Naive thymus-derived CD8-positive, alpha-beta T cell (primary cell): ENCODE measurements around the gene LRSAM1. TPM values are rescaled to one million over a fixed set of nuclear protein-coding genes. Genes with fewer than 3 reads are reported as not detected.
A peak's percentile ranks its signal among the peaks of the same experiment; 100 is the strongest.

ENCODE experiments used
- ATAC-seq, 2 donors: fragments of 150-1000 bp; cut with Tn5 transposase in 1 of 2; sonication (Bioruptor Pico), chemical (Tn5 transposase) in 1 of 2; 1 replicate in 1 of 2; 2 replicates in 1 of 2; pipeline ENCODE4 v1.10.0; 2021; ENCODE audit warnings: mild to moderate bottlenecking in 2 of 2, moderate library complexity in 2 of 2
- POLR2A ChIA-PET: fragments of 350-600 bp; sonication (Branson Sonifier 250); formaldehyde crosslinking; loops from one replicate; lab custom pipeline; 2021; ENCODE audit warnings: antibody characterized with exemption; lab: Charles Lee
- DNase-seq, 10 donors: peaks; one replicate each; pipeline versions ENCODE4 v3.0.0 to v3.0.0-alpha.2; 2020 to 2022
- H3K27ac Mint-ChIP-seq, 10 donors: one replicate each; pipeline ENCODE4 v1.8.0; 2020 to 2022; ENCODE audit warnings: mild to moderate bottlenecking in 10 of 10, mixed read lengths in 10 of 10, moderate library complexity in 4 of 10, inconsistent platforms in 1 of 10
- H3K27me3 Mint-ChIP-seq, 5 donors: one replicate each; pipeline ENCODE4 v1.8.0; 2021 to 2022; ENCODE audit warnings: mixed read lengths in 5 of 5
- H3K36me3 Mint-ChIP-seq, 3 donors: one replicate each; pipeline ENCODE4 v1.8.0; 2020 to 2022; ENCODE audit warnings: mixed read lengths in 3 of 3, mild to moderate bottlenecking in 2 of 3, inconsistent platforms in 1 of 3
- H3K4me1 Mint-ChIP-seq, 4 donors: one replicate each; pipeline ENCODE4 v1.8.0; 2021 to 2022; ENCODE audit warnings: mixed read lengths in 4 of 4
- H3K4me3 Mint-ChIP-seq, 10 donors: one replicate each; pipeline ENCODE4 v1.8.0; 2020 to 2022; ENCODE audit warnings: mild to moderate bottlenecking in 10 of 10, mixed read lengths in 10 of 10, moderate library complexity in 6 of 10, inconsistent platforms in 1 of 10
- H3K9me3 Mint-ChIP-seq, 9 donors: one replicate each; pipeline ENCODE4 v1.8.0; 2020 to 2022; ENCODE audit warnings: mixed read lengths in 9 of 9, mild to moderate bottlenecking in 3 of 9, inconsistent platforms in 1 of 9, moderate library complexity in 1 of 9
- polyA plus RNA-seq, 3 donors: library from polyadenylated mRNA; unstranded; fragments of 300-500 nt; fragmentation: Illumina TruSeq; gene quantifications; one replicate each; pipeline ENCODE4 v1.2.3, GENCODE V29; 2021
- total RNA-seq, 8 experiments: library from RNA in 2 of 8; stranded (reverse) in 2 of 8; gene quantifications; one replicate each; pipeline ENCODE4 v1.2.3 and lab custom pipeline; 2021 to 2026

Gene LRSAM1
- total and polyA plus RNA-seq, 5 experiments from 2014 or later: 4.3 to 26.4 (median 9.6) TPM

DNA sequence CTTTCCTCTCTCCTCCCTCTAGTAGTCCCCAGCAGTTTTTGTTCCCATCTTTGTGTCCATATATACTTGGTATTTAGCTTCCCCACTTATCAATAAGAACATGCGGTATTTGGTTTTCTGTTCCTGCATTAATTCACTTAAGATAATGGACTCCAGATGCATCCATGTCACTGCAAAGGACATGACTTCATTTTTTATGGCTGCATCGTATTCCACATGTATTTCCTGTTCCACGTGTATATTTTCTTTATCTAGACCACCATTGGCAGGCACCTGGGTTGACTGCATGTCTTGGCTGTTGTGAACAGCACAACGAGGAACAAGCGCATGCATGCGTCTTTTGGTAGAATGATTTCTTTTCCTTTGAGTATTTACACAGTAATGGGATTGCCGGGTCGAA lies 20.9 kb upstream of the LRSAM1 start:
- ATAC-seq (no peak), DNase-seq (no peak)
- POLR2A ChIA-PET: no interaction called here
- Mint-ChIP-seq H3K4me1 (peaks cover 16 to 28% (median 23%) of the 10 kb centered on the region in 4 donors), H3K36me3 (peaks cover 5 to 75% (median 20%) of the 10 kb centered on the region in 3 donors), H3K27ac (no peak overlapping the region), H3K4me3 (no peak overlapping the region), H3K9me3 (no peaks in the 10 kb centered on the region), H3K27me3 (no peaks in the 10 kb centered on the region)

- H3K27me3 Mint-ChIP-seq: no peaks in the 10 kb centered on the region
- no peaks in the 10 kb centered on the region for H3K9me3 Mint-ChIP-seq
- H3K27ac Mint-ChIP-seq: peak overlapping the region in 3 of 10 donors; percentile 41 to 84 (median 73)
- peak overlapping the region in 5 of 10 donors; percentile 4 to 45 (median 7) for H3K4me3 Mint-ChIP-seq
- DNase-seq: peak in 3 of 10 donors; percentile 19 to 30 (median 26)
- H3K4me1 Mint-ChIP-seq: peaks cover 0 to 18% (median 8%) of the 10 kb centered on the region in 4 donors
- H3K36me3 Mint-ChIP-seq: peaks cover 6 to 89% (median 29%) of the 10 kb centered on the region in 3 donors
- peak; percentile 82 to 93 for ATAC-seq
- POLR2A ChIA-PET: interaction anchor here (1.6 to 1.9 kb wide), 2 partner anchors 11 to 13 kb away, joined by 4 to 7 read pairs; no protein-coding TSS in a partner anchor
Observed at GRCh38 chr9:127437497-127438264, 13.6 kb upstream of the LRSAM1 start.

- Mint-ChIP-seq H3K27me3 (no peaks in the 10 kb centered on the region), H3K36me3 (peaks cover 6 to 84% (median 29%) of the 10 kb centered on the region in 3 donors), H3K9me3 (no peaks in the 10 kb centered on the region), H3K4me1 (peaks cover 0 to 18% (median 8%) of the 10 kb centered on the region in 4 donors), H3K27ac (peak overlapping the region in 3 of 10 donors; percentile 43 to 71 (median 52)), H3K4me3 (no peak overlapping the region)
- no peak for DNase-seq
- ATAC-seq: no peak
- POLR2A ChIA-PET: interaction anchor here (1.6 kb wide), 1 partner anchor 12 kb away, joined by 7 read pairs; no protein-coding TSS in a partner anchor
Observed at GRCh38 chr9:127438394-127438793, 12.9 kb upstream of the LRSAM1 start.

DNA sequence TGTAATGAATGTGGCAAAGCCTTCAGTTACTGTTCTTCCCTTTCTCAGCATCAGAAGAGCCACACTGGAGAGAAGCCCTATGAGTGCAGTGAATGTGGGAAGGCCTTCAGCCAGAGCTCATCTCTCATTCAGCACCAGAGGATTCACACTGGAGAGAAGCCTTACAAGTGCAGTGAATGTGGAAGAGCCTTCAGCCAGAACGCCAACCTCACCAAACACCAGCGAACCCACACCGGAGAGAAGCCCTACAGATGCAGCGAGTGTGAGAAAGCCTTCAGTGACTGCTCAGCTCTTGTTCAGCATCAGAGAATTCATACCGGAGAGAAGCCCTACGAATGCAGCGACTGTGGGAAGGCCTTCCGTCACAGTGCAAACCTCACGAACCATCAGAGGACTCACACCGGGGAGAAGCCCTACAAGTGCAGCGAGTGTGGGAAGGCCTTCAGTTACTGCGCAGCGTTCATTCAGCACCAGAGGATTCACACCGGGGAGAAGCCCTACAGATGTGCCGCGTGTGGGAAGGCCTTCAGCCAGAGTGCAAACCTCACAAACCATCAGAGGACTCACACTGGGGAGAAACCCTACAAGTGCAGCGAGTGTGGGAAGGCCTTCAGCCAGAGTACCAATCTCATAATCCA lies 6.9 kb upstream of the LRSAM1 start:
- Mint-ChIP-seq H3K36me3 (peaks cover 6 to 91% (median 34%) of the 10 kb centered on the region in 3 donors), H3K4me3 (no peak overlapping the region), H3K9me3 (no peaks in the 10 kb centered on the region), H3K27me3 (no peaks in the 10 kb centered on the region), H3K27ac (peak overlapping the region in 6 of 10 donors; percentile 3 to 80 (median 52)), H3K4me1 (peaks cover 7 to 23% (median 17%) of the 10 kb centered on the region in 4 donors)
- ATAC-seq: no peak
- POLR2A ChIA-PET: interaction anchor here (0.7 kb wide), 1 partner anchor 644 kb away, joined by 3 read pairs; no protein-coding TSS in a partner anchor
- DNase-seq: no peak

GRCh38 chr9:127444921-127445850 lies 6.1 kb upstream of the LRSAM1 start:
- no peak for DNase-seq
- peaks cover 11 to 31% (median 25%) of the 10 kb centered on the region in 4 donors for H3K4me1 Mint-ChIP-seq
- peak overlapping the region in 4 of 10 donors; percentile 11 to 66 (median 38) for H3K27ac Mint-ChIP-seq
- H3K9me3 Mint-ChIP-seq: no peaks in the 10 kb centered on the region
- H3K36me3 Mint-ChIP-seq: peaks cover 5 to 91% (median 32%) of the 10 kb centered on the region in 3 donors
- POLR2A ChIA-PET: no interaction called here
- no peaks in the 10 kb centered on the region for H3K27me3 Mint-ChIP-seq
- no peak overlapping the region for H3K4me3 Mint-ChIP-seq
- no peak for ATAC-seq

GRCh38 chr9:127445851-127446712 lies 5.2 kb upstream of the LRSAM1 start:
- peak overlapping the region in 4 of 10 donors; percentile 54 to 66 (median 58) for H3K27ac Mint-ChIP-seq
- POLR2A ChIA-PET: interaction anchor here (1.0 kb wide), 1 partner anchor 231 kb away, joined by 3 read pairs; no protein-coding TSS in a partner anchor
- DNase-seq: no peak
- no peaks in the 10 kb centered on the region for H3K27me3 Mint-ChIP-seq
- H3K9me3 Mint-ChIP-seq: no peaks in the 10 kb centered on the region
- ATAC-seq: no peak
- no peak overlapping the region for H3K4me3 Mint-ChIP-seq
- peaks cover 0 to 87% (median 27%) of the 10 kb centered on the region in 3 donors for H3K36me3 Mint-ChIP-seq
- peaks cover 14 to 40% (median 29%) of the 10 kb centered on the region in 4 donors for H3K4me1 Mint-ChIP-seq

- ATAC-seq: no peak
- no peak for DNase-seq
- Mint-ChIP-seq H3K36me3 (peaks cover 0 to 81% (median 27%) of the 10 kb centered on the region in 3 donors), H3K27me3 (no peaks in the 10 kb centered on the region), H3K27ac (peak overlapping the region in 8 of 10 donors; percentile 6 to 64 (median 41)), H3K4me3 (no peak overlapping the region), H3K9me3 (no peaks in the 10 kb centered on the region), H3K4me1 (peaks cover 14 to 46% (median 34%) of the 10 kb centered on the region in 4 donors)
- POLR2A ChIA-PET: interaction anchor here (0.7 to 1.0 kb wide), 2 partner anchors 232 to 1378 kb away, joined by 3 read pairs; no protein-coding TSS in a partner anchor
Observed at GRCh38 chr9:127446713-127447415, 4.4 kb upstream of the LRSAM1 start.

GRCh38 chr9:127447416-127448111 lies 3.7 kb upstream of the LRSAM1 start:
- ATAC-seq (no peak), DNase-seq (no peak)
- Mint-ChIP-seq H3K27ac (peak overlapping the region in 8 of 10 donors; percentile 3 to 61 (median 19)), H3K4me1 (peaks cover 14 to 53% (median 40%) of the 10 kb centered on the region in 4 donors), H3K9me3 (no peaks in the 10 kb centered on the region), H3K27me3 (no peaks in the 10 kb centered on the region), H3K36me3 (peaks cover 0 to 74% (median 26%) of the 10 kb centered on the region in 3 donors), H3K4me3 (peak overlapping the region in 2 of 10 donors; percentile 16 to 42)
- POLR2A ChIA-PET: interaction anchor here (0.6 to 1.1 kb wide), 5 partner anchors 11 to 1377 kb away, joined by 3 to 4 read pairs (median 3); no protein-coding TSS in a partner anchor

GRCh38 chr9:127448112-127448805 lies 3.1 kb upstream of the LRSAM1 start:
- DNase-seq (no peak), ATAC-seq (no peak)
- POLR2A ChIA-PET: interaction anchor here (0.6 to 1.1 kb wide), 4 partner anchors 12 to 588 kb away, joined by 3 to 4 read pairs (median 3); partner anchors contain the start of gene ST6GALNAC4
- Mint-ChIP-seq H3K9me3 (no peaks in the 10 kb centered on the region), H3K27ac (peak overlapping the region in 7 of 10 donors; percentile 37 to 95 (median 53)), H3K36me3 (peaks cover 0 to 73% (median 26%) of the 10 kb centered on the region in 3 donors), H3K27me3 (no peaks in the 10 kb centered on the region), H3K4me1 (peaks cover 14 to 54% (median 41%) of the 10 kb centered on the region in 4 donors), H3K4me3 (peak overlapping the region in 6 of 10 donors; percentile 7 to 98 (median 15))
